ENCODE measurements around the gene GSTA5. TPM values are rescaled to one million over a fixed set of nuclear protein-coding genes. Genes with fewer than 3 reads are reported as not detected.

Gene GSTA5
- not detected for total RNA-seq

DNA sequence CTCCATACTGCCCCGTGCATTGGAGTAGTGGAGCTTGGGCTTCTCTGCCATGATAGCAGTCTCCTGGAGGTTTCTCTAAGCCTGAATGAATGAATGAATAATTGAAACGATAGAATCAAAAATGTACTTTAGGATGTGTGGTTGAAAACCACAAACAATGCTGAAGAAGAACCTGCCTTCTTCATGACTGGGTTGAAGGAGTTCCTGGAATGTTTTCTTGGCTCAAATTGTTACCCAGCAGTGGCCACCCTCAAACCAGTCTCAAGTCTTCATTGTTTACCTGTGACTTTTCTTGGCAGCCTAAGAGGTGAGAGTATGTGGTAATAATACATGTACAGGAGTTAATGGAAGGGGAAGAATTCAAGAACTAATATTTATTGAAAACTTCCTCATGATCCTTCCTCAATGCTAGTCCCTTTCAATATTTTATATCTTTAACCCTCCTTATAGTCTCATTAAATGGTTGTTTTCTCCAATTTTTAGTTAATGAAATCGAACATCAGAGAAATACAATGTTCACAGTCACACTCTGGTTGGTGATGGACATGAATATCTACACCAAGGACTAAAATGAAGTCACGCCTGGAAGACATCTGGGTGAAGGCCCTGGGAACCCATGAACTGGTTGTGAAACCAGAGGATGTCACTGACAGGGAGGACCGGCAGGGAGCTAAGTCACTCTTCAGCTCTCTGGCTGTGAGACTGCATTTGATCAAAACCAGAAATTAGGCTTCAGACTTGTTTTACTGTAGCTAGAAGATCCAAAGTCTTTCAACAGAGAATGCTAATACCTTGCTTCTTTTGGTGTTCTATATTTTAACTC is at the start of gene GSTA5:
Gene GSTA5 (minus strand): TSS at position 51 of the 823 bp plus-strand sequence.
- WGBS, 2 donors, result 75 to 78% methylated on average over 5 of the region's 5 CpGs
- no peaks in the 10 kb centered on the region for H3K9me3 ChIP-seq
- no peaks in the 10 kb centered on the region for H3K36me3 ChIP-seq
- H3K27ac ChIP-seq, result no peak within 1 kb of the TSS
- H3K4me3 ChIP-seq, result no peak within 1 kb of the TSS
- DNase-seq, result no peak
- peaks cover 0 to 5% (median 0%) of the 10 kb centered on the region in 3 donors for H3K4me1 ChIP-seq
- TF ChIP-seq, protein P1, sequence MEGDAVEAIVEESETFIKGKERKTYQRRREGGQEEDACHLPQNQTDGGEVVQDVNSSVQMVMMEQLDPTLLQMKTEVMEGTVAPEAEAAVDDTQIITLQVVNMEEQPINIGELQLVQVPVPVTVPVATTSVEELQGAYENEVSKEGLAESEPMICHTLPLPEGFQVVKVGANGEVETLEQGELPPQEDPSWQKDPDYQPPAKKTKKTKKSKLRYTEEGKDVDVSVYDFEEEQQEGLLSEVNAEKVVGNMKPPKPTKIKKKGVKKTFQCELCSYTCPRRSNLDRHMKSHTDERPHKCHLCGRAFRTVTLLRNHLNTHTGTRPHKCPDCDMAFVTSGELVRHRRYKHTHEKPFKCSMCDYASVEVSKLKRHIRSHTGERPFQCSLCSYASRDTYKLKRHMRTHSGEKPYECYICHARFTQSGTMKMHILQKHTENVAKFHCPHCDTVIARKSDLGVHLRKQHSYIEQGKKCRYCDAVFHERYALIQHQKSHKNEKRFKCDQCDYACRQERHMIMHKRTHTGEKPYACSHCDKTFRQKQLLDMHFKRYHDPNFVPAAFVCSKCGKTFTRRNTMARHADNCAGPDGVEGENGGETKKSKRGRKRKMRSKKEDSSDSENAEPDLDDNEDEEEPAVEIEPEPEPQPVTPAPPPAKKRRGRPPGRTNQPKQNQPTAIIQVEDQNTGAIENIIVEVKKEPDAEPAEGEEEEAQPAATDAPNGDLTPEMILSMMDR (IDR thresholded peaks at IDR 0.05), result no peak
- TF ChIP-seq POLR2A (IDR thresholded peaks at IDR 0.05), result no peak
- H3K27me3 ChIP-seq, result peaks cover 0 to 12% (median 0%) of the 10 kb centered on the region in 4 donors
- intact Hi-C loops (cut with DNase I), result no loop called here

DNA sequence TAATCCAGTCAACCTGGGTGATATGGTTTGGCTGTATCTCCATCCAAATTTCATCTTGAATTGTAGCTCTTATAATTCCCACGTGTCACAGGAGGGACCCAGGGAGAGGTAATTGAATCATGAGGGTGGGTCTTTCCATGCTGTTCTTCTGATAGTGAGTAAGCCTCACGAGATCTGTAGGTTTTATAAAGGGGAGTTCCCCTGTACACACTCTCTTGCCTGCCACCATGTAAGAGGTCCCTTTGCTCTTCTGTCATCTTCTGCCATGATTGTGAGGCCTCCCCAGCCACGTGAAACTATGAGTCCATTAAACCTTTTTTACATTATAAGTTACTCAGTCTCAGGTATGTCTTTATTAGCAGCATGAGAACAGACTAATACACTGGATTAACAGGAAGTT is 49.4 kb upstream of the GSTA5 start:
- H3K36me3 ChIP-seq, result no peaks in the 10 kb centered on the region
- WGBS, 2 donors, result 81 to 82% methylated on average over 3 of the region's 3 CpGs
- intact Hi-C loops (cut with DNase I), result no loop called here
- no peak for DNase-seq
- TF ChIP-seq POLR2A (IDR thresholded peaks at IDR 0.05), result no peak
- no peaks in the 10 kb centered on the region for H3K27me3 ChIP-seq
- H3K4me3 ChIP-seq, result no peak overlapping the region
- H3K4me1 ChIP-seq, result no peaks in the 10 kb centered on the region
- H3K27ac ChIP-seq, result no peak overlapping the region
- H3K9me3 ChIP-seq, result no peaks in the 10 kb centered on the region

DNA sequence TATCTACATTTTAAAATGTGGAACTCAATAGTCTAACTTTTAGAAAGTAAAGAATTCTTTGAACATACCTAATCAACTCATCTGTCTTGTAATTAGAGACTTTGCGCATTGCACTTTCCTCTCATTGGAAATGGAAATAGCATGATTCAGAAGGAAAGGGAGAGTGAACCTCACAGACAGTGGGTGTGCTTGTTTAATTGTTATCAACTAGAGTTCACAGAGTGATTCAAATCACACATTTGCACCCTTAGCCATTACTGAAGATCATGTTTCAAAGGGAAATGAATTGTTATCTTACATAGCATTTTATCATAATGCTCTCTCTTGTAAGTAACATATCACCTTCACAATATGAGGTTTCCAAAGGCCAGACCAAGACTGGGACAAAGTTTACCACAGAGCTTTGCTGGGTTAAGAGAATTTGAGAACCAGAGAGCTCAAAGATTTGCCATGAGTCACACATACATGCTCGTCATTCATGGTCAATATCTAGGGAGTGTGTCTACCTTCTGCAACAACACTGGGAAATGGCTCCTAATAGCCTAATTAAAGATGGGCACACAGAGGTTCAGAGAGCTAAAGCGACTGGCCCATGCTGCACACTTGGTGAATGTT is 47.4 kb upstream of the GSTA5 start:
- Histone ChIP-seq H3K4me3 (no peak overlapping the region), H3K27ac (no peak overlapping the region), H3K4me1 (no peaks in the 10 kb centered on the region), H3K27me3 (no peaks in the 10 kb centered on the region), H3K9me3 (no peaks in the 10 kb centered on the region), H3K36me3 (no peaks in the 10 kb centered on the region)
- intact Hi-C loops (cut with DNase I), result loop anchor here (10.0 kb wide), 2 partner anchors 97 to 167 kb away; no protein-coding TSS in a partner anchor
- no peak for TF ChIP-seq POLR2A (IDR thresholded peaks at IDR 0.05)
- TF ChIP-seq, protein P1 (IDR thresholded peaks at IDR 0.05), result no peak
- WGBS, 2 donors, result 71 to 74% methylated on average over 3 of the region's 3 CpGs
- no peak for DNase-seq

DNA sequence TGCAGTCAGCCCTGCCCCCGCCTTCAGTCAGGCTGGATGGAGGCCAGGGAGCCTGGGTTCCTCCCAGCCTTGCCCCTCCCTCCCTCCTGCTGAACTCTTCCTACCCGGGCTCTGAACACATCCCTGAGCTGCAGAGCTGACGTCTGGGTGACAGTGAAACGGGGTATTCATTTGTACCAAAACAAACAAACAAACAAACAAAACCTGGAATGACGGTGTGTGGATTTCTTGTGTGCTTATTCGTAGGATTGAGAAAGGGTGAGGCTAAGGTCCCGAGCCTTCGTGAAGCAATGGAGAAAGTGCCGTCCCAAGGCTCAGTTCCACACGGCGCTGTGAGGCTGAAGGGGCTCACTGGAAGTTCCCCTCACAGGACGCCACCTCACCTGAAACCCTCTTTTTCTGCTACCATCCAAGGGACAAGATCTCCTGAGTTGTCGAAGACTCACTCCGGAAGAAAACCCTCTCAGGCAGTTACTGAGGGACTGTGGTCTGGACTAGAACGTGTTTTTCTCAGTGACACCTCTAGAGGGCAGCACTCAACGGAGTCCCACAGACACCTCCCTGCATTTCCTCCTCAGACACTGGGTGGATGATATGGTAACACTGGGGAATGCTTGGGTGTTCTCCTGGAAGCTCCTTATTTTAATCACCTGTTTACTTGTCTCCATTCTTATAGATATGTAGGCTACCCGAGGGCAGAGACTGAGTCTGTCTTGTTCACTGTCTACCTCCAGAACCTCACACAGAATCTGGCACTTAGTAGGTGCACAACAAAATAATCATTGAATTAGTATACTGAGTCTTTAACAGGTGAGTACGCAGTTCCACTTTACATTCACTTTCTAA is 41.6 kb upstream of the GSTA5 start:
- Histone ChIP-seq H3K27me3 (no peaks in the 10 kb centered on the region), H3K36me3 (no peaks in the 10 kb centered on the region), H3K9me3 (no peaks in the 10 kb centered on the region), H3K4me1 (peaks cover 0 to 8% (median 3%) of the 10 kb centered on the region in 3 donors), H3K4me3 (peak overlapping the region; percentile 30 to 76 (median 54)), H3K27ac (peak overlapping the region; percentile 80 to 88 (median 83))
- 9 to 12% methylated on average over 14 of the region's 18 CpGs for WGBS, 2 donors
- intact Hi-C loops (cut with DNase I), result loop anchor here (10.0 kb wide), 2 partner anchors 103 to 173 kb away; no protein-coding TSS in a partner anchor
- DNase-seq, result peak; percentile 3
- TF ChIP-seq POLR2A (IDR thresholded peaks at IDR 0.05), result no peak
- TF ChIP-seq, protein P1 (IDR thresholded peaks at IDR 0.05), result peak; percentile 63 to 84 (median 75)

DNA sequence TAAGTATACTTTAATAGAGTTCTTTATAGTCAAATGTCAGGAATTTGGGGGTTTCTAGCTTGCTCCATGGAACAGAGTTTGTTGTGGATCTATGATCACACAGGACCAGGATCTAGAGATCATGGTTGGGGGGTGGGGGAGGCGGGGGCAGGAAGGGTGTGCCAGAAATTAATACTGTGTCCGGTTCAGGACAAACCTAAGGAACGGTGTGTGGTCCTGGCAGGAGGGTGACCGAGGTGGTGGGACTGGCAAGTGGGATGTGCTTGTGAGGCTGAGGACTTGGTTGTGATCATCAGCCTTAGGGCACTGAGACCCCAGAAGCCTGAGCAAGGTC is 41.0 kb upstream of the GSTA5 start:
- intact Hi-C loops (cut with DNase I), result loop anchor here (10.0 kb wide), 2 partner anchors 103 to 173 kb away; no protein-coding TSS in a partner anchor
- TF ChIP-seq POLR2A (IDR thresholded peaks at IDR 0.05), result no peak
- TF ChIP-seq, protein P1 (IDR thresholded peaks at IDR 0.05), result no peak
- 38 to 47% methylated on average over 3 of the region's 4 CpGs for WGBS, 2 donors

More for the DNA sequence above, 41.0 kb upstream of the GSTA5 start:
- no peak for DNase-seq
- Histone ChIP-seq H3K27me3 (no peaks in the 10 kb centered on the region), H3K27ac (peak overlapping the region; percentile 80 to 88 (median 83)), H3K4me3 (peak overlapping the region; percentile 30 to 76 (median 54)), H3K9me3 (no peaks in the 10 kb centered on the region), H3K4me1 (peaks cover 0 to 11% (median 3%) of the 10 kb centered on the region in 3 donors), H3K36me3 (no peaks in the 10 kb centered on the region)
